ENCODE data around the gene SPOCK1. TPM values are rescaled to one million over a fixed set of nuclear protein-coding genes. Genes with fewer than 3 reads are reported as not detected.

The SPOCK1 gene
- total RNA-seq, 1 donor from 2014 or later: 8.4 TPM

DNA sequence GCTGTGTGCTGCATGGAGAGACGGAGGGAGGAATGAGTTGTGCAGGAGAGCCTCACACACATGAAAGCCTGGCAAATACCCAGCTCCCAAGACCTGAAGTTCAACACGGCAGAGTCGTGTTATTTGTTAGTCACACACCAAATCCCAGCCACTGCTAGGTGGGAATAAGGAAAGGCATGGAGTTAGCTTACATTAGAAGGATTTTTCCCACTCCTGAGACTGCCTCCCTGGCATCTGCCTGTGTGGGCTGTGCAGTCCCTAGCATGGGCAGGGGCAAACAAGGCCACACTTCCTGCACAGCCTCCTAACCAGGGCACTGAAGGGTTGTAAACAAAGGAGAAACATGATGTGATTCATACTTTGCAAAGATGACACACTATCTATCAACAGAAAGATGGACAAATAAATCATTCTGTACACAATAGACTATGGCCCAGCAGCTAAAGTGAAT lies 306.8 kb downstream of the SPOCK1 start:
- no peak overlapping the region for H3K27ac ChIP-seq
- H3K9me3 ChIP-seq: no peaks in the 10 kb centered on the region
- no peaks in the 10 kb centered on the region for H3K36me3 ChIP-seq
- no peaks in the 10 kb centered on the region for H3K4me1 ChIP-seq
- TF ChIP-seq, protein P1, sequence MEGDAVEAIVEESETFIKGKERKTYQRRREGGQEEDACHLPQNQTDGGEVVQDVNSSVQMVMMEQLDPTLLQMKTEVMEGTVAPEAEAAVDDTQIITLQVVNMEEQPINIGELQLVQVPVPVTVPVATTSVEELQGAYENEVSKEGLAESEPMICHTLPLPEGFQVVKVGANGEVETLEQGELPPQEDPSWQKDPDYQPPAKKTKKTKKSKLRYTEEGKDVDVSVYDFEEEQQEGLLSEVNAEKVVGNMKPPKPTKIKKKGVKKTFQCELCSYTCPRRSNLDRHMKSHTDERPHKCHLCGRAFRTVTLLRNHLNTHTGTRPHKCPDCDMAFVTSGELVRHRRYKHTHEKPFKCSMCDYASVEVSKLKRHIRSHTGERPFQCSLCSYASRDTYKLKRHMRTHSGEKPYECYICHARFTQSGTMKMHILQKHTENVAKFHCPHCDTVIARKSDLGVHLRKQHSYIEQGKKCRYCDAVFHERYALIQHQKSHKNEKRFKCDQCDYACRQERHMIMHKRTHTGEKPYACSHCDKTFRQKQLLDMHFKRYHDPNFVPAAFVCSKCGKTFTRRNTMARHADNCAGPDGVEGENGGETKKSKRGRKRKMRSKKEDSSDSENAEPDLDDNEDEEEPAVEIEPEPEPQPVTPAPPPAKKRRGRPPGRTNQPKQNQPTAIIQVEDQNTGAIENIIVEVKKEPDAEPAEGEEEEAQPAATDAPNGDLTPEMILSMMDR (IDR thresholded peaks at IDR 0.05): no peak
- no peak for ATAC-seq
- peaks cover 10% of the 10 kb centered on the region for H3K27me3 ChIP-seq (ENCODE audit: low read depth)
- intact Hi-C loops (cut with DNase I): no loop called here
- H3K4me3 ChIP-seq: no peak overlapping the region
- no peak for DNase-seq

DNA sequence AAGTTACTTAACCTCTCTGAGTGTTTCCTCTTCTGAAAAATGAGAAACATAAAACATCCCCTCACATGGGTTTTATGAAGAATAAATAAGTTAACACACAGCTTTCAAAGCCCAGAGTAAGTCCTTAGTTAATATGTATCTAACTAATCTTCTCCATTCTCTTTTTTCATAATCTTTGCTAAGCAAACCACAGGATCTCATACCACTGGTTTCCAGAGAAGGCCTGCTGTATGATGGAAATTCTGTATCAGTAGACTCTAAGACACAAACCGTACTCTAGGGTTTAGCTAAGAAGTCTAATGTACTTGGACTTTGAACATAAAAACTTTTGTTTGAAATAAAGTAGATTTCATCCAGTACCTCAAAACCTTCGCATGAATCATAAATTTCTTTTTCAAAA lies 307.9 kb downstream of the SPOCK1 start:
- ATAC-seq (no peak), DNase-seq (no peak)
- TF ChIP-seq, protein P1 (IDR thresholded peaks at IDR 0.05): no peak
- no peaks in the 10 kb centered on the region for H3K4me1 ChIP-seq
- no peak overlapping the region for H3K27ac ChIP-seq
- no peak overlapping the region for H3K4me3 ChIP-seq
- intact Hi-C loops (cut with DNase I): no loop called here
- H3K36me3 ChIP-seq: no peaks in the 10 kb centered on the region
- no peaks in the 10 kb centered on the region for H3K9me3 ChIP-seq
- peaks cover 7% of the 10 kb centered on the region for H3K27me3 ChIP-seq (ENCODE audit: low read depth)

DNA sequence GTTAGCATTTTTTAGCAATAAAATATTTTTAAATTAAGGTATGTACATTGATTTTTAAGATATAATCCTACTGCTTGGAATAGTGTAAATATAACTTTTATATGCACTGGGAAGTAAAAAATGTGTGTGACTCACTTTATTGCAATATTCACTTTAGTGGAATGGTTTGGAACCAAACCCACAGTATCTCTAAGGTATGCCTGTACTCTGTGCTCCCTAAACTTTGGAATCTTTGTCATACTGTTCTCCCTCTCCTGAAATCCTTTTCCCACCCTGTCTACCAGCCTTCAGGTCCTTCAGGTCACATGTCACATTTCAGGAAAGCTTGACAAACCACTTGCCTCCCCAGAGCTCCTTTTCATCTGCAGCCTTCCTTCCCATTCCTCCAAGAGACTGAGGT lies 308.7 kb downstream of the SPOCK1 start:
- H3K4me3 ChIP-seq: no peak overlapping the region
- peaks cover 2% of the 10 kb centered on the region for H3K27me3 ChIP-seq (ENCODE audit: low read depth)
- intact Hi-C loops (cut with DNase I): no loop called here
- DNase-seq: no peak
- no peak for ATAC-seq
- TF ChIP-seq, protein P1 (IDR thresholded peaks at IDR 0.05): no peak
- no peaks in the 10 kb centered on the region for H3K36me3 ChIP-seq
- H3K4me1 ChIP-seq: no peaks in the 10 kb centered on the region
- H3K9me3 ChIP-seq: no peaks in the 10 kb centered on the region
- no peak overlapping the region for H3K27ac ChIP-seq

DNA sequence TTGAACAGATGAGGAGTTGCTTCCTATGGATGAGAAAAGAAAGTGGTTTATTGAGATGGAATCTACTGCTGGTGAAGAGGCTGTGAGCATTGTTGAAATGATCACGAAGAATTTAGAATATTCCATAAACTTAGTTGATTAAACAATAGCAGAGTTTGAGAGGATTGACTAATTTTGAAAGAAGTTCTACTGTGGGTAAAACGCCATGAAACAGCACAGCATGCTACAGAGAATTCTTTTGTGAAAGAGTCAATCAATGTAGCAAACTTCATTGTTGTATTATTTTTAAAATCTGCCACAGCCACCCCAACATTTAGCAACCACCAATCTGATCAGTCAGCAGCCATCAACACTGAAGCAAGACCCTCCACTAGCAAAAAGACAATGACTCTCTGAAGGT lies 309.1 kb downstream of the SPOCK1 start:
- Histone ChIP-seq H3K36me3 (no peaks in the 10 kb centered on the region), H3K27me3 (ENCODE audit: low read depth) (no peaks in the 10 kb centered on the region), H3K4me1 (no peaks in the 10 kb centered on the region), H3K4me3 (no peak overlapping the region), H3K27ac (no peak overlapping the region), H3K9me3 (no peaks in the 10 kb centered on the region)
- intact Hi-C loops (cut with DNase I): no loop called here
- TF ChIP-seq, protein P1 (IDR thresholded peaks at IDR 0.05): no peak
- ATAC-seq (no peak), DNase-seq (no peak)

DNA sequence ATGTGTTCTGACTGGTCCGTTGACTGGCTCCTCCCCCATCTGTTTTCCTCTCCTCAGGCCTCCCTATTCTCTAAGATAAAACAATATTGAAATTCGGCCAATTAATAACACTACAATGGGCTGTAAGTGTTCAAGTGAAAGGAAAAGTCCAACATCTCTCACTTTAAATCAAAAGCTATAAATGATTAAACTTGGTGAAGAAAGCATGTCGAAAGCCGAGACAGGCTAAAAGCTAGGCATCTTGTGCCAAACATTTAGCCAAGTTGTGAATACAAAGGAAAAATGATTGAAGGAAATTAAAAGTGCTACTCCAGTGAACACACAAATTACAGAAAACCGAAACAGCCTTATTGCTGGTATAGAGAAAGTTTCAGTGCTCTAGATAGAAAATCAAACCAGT lies 310.6 kb downstream of the SPOCK1 start:
- ATAC-seq: no peak
- DNase-seq: no peak
- Histone ChIP-seq H3K27me3 (ENCODE audit: low read depth) (peaks cover 3% of the 10 kb centered on the region), H3K27ac (no peak overlapping the region), H3K36me3 (no peaks in the 10 kb centered on the region), H3K4me1 (no peaks in the 10 kb centered on the region), H3K9me3 (no peaks in the 10 kb centered on the region), H3K4me3 (no peak overlapping the region)
- intact Hi-C loops (cut with DNase I): no loop called here
- TF ChIP-seq, protein P1 (IDR thresholded peaks at IDR 0.05): no peak

Measured in lower lobe of right lung (tissue), 2 donors.